Measurements from ENCODE around the gene RHOJ. TPM values are rescaled to one million over a fixed set of nuclear protein-coding genes. Genes with fewer than 3 reads are reported as not detected.
"Not testable (repeated sequence)": the region's sequence is repeated elsewhere in the genome, so short reads cannot be mapped to it uniquely, and the experiment has no call there.

RHOJ gene
- total RNA-seq, 1 donor from 2014 or later: 39.2 TPM

DNA sequence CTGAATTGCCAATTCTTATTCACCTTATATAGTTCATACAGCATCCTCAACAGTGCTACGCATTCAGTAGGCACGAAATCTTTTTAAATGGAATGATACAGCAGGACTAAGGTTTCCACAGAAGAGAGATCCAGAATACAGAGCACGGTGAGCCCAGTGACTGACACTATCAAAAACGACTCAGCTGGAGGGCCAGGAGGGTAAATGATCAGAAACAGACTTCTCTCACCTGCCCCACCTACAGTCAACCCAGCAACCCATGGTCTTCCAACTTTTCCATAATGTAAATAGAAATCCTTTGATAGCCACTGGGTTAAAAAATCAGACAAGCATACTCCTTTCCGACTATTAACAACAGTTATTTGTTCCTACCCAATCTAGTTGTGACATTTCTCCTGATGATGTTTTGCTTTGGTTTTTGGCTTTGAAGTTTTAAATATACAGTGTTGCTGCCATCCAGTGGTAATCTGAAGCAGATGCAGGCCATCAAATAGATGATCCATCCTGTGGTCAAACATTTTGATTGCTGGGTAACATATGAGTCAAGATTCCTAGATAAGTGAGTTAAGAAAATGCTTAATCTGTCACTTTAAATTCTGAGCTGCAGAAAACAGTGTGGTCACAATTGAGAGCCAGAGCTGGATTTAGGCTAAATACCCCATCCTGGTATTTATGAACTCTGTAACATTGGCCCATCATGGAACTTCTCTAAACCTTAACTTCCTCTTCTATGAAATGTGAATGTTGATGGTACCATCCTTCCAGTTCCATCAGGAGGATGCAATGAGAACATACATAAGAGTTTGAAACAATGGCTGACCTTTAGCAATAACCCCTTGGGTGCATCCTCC is 72.5 kb downstream of the RHOJ start:
- Mint-ChIP-seq H3K9me3 (ENCODE audit: low read depth) (no peaks in the 10 kb centered on the region), H3K4me1 (ENCODE audit: low read depth) (no peaks in the 10 kb centered on the region), H3K27me3 (ENCODE audit: low read depth) (no peaks in the 10 kb centered on the region), H3K4me3 (ENCODE audit: unreplicated experiment) (no peak overlapping the region), H3K36me3 (ENCODE audit: low read depth) (peaks cover 16% of the 10 kb centered on the region), H3K27ac (ENCODE audit: unreplicated experiment) (no peak overlapping the region)
- TF ChIP-seq, protein P1, sequence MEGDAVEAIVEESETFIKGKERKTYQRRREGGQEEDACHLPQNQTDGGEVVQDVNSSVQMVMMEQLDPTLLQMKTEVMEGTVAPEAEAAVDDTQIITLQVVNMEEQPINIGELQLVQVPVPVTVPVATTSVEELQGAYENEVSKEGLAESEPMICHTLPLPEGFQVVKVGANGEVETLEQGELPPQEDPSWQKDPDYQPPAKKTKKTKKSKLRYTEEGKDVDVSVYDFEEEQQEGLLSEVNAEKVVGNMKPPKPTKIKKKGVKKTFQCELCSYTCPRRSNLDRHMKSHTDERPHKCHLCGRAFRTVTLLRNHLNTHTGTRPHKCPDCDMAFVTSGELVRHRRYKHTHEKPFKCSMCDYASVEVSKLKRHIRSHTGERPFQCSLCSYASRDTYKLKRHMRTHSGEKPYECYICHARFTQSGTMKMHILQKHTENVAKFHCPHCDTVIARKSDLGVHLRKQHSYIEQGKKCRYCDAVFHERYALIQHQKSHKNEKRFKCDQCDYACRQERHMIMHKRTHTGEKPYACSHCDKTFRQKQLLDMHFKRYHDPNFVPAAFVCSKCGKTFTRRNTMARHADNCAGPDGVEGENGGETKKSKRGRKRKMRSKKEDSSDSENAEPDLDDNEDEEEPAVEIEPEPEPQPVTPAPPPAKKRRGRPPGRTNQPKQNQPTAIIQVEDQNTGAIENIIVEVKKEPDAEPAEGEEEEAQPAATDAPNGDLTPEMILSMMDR (IDR thresholded peaks at IDR 0.05): peak; percentile 100
- DNase-seq (ENCODE audit: low spot score): no peak

DNA sequence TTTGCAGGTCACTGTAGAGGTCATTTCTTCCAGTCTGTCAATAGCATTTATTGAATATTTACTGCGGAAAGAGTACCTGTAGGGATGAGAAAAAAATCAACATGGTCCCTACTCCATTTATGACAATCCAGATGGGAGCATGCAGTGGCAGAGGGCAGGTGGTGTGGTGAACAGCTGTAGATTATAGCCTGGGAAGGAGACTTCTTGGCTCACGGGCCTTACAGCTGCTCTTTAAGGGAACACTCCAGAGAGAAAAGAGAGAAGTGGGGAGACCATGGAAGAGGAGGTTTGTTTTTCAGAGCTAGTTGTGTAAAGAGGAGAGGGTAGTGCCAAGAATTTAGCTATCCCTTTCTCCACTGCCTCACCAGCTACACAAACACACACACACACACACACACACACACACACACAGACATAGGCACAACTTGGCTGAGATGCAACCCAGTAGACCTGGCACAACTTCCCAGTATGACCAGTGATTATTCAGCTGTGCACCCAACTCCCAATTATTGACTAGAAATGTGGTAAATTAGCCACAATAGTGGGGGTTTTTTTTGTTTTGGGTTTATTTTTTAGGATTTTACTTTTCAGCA is 73.4 kb downstream of the RHOJ start:
- Mint-ChIP-seq H3K27me3 (ENCODE audit: low read depth) (no peaks in the 10 kb centered on the region), H3K36me3 (ENCODE audit: low read depth) (peaks cover 10% of the 10 kb centered on the region), H3K27ac (ENCODE audit: unreplicated experiment) (no peak overlapping the region), H3K4me3 (ENCODE audit: unreplicated experiment) (no peak overlapping the region), H3K4me1 (ENCODE audit: low read depth) (no peaks in the 10 kb centered on the region), H3K9me3 (ENCODE audit: low read depth) (no peaks in the 10 kb centered on the region)
- DNase-seq (ENCODE audit: low spot score): no peak
- TF ChIP-seq, protein P1 (IDR thresholded peaks at IDR 0.05): no peak

DNA sequence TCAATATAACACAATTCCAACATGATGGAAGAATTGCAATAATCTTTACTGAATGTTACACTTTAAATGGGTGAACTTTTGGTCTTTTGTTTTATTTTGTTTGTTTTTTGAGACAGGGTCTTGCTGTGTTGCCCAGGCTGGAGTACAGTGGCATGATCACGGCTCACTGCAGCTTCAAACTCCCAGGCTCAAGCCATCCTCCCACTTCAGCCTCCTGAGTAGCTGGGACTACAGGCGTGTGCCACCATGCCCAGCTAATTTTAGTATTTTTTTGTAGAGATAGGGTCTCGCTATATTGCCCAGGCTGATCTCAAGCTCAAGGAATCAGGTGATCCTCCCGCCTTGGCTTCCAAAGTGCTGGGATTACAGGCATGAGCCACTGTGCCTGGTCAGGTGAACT is 75.7 kb downstream of the RHOJ start:
- not testable (repeated sequence) for H3K27me3 Mint-ChIP-seq (ENCODE audit: low read depth); H3K36me3 Mint-ChIP-seq (ENCODE audit: low read depth); H3K4me1 Mint-ChIP-seq (ENCODE audit: low read depth); H3K27ac Mint-ChIP-seq (ENCODE audit: unreplicated experiment); H3K9me3 Mint-ChIP-seq (ENCODE audit: low read depth); DNase-seq (ENCODE audit: low spot score); H3K4me3 Mint-ChIP-seq (ENCODE audit: unreplicated experiment)

DNA sequence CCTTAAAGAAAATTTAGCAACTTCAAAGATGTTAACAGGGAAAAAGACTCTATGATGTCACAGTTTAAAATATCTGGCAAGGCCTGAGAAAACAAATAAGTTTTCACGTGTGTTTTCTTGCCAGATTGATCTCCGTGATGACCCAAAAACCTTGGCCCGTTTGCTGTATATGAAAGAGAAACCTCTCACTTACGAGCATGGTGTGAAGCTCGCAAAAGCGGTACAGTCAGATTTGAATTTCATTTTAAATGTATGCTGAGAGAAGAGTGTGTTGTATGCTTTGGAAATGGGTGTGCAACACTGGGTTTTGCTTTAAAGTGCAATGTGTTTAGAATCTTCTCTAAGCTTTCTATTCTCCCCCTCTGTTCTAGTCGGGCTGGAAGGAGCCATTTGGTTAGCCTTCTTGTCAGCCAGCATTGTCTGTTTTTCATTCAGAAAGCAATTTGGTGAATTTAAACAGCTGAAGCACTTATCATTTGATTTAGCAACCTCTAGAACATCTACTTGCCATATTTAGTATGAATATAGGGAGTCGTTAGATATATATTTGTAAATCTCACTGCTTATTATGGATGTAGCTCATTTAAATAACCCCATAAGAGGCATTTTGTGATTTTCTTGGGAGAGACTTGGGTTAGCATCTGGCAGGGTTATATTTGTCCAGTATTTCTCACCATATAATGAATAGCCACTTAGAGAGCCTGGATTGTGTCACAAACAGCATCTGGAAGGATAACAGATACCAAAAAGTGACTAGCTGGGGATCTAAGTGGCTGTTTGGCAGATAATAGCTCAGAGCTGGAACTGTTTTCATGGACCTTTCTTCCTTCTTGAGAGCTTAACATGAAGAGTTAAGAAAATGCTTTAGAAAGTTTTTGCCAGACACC is 79.0 kb downstream of the RHOJ start:
- TF ChIP-seq, protein P1 (IDR thresholded peaks at IDR 0.05): no peak
- Mint-ChIP-seq H3K9me3 (ENCODE audit: low read depth) (no peaks in the 10 kb centered on the region), H3K4me3 (ENCODE audit: unreplicated experiment) (no peak overlapping the region), H3K27ac (ENCODE audit: unreplicated experiment) (no peak overlapping the region), H3K4me1 (ENCODE audit: low read depth) (no peaks in the 10 kb centered on the region), H3K27me3 (ENCODE audit: low read depth) (no peaks in the 10 kb centered on the region), H3K36me3 (ENCODE audit: low read depth) (peaks cover 9% of the 10 kb centered on the region)
- no peak for DNase-seq (ENCODE audit: low spot score)

DNA sequence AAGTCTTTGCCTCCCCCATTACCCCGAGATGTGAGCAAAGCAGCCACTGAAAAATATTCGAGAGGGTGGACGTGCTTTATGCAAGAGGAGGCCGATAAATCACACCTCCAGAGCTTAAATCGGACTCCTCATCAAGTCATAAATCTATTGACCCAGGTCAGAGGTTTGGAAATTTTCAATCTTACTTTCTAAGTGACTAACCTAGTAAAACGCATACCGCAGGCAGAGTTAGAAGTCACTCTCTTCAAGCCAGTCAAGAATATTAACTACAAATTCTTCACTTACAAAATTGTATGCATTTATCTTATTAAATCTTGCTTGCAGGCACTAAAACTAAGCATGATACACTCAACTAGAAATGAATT is 79.6 kb downstream of the RHOJ start:
- H3K9me3 Mint-ChIP-seq (ENCODE audit: low read depth): no peaks in the 10 kb centered on the region
- peaks cover 9% of the 10 kb centered on the region for H3K36me3 Mint-ChIP-seq (ENCODE audit: low read depth)
- no peaks in the 10 kb centered on the region for H3K4me1 Mint-ChIP-seq (ENCODE audit: low read depth)
- TF ChIP-seq, protein P1 (IDR thresholded peaks at IDR 0.05): no peak
- H3K27me3 Mint-ChIP-seq (ENCODE audit: low read depth): no peaks in the 10 kb centered on the region
- H3K27ac Mint-ChIP-seq (ENCODE audit: unreplicated experiment): no peak overlapping the region
- no peak overlapping the region for H3K4me3 Mint-ChIP-seq (ENCODE audit: unreplicated experiment)
- DNase-seq (ENCODE audit: low spot score): no peak
